Smooth muscle cell (in vitro differentiated cells): Measurements from ENCODE around the gene GOLGA6D. TPM values are rescaled to one million over a fixed set of nuclear protein-coding genes. Genes with fewer than 3 reads are reported as not detected.
"Not testable (repeated sequence)": the region's sequence is repeated elsewhere in the genome, so short reads cannot be mapped to it uniquely, and the experiment has no call there.

ENCODE experiments used
- DNase-seq: peaks from one replicate; lab custom pipeline; 2025; ENCODE audit not compliant: unreplicated experiment; lab: John Stamatoyannopoulos, UW
- H2AFZ ChIP-seq: fragments of 200-600 bp; sonication (generic); 2 replicates; pipeline ENCODE4 v1.6.0; 2016; ENCODE audit warnings: antibody characterized with exemption, low read depth, mild to moderate bottlenecking
- H3F3A ChIP-seq: fragments of 200-600 bp; sonication (generic); 2 replicates; pipeline ENCODE4 v1.6.0; 2017; ENCODE audit warnings: antibody characterized with exemption, low read depth
- H3K27ac ChIP-seq: fragments of 200-600 bp; sonication (generic); 2 replicates; pipeline ENCODE4 v1.5.1; 2016; ENCODE audit warnings: low read depth, mild to moderate bottlenecking
- H3K27me3 ChIP-seq: fragments of 200-600 bp; sonication (generic); 2 replicates; pipeline ENCODE4 v1.6.1; 2016; ENCODE audit warnings: low read depth, mild to moderate bottlenecking
- H3K36me3 ChIP-seq: fragments of 200-600 bp; sonication (generic); 2 replicates; pipeline ENCODE4 v1.5.1; 2016; ENCODE audit warnings: low read depth
- H3K4me1 ChIP-seq: fragments of 200-600 bp; sonication (generic); 2 replicates; pipeline ENCODE4 v1.5.1; 2016; ENCODE audit warnings: low read depth
- H3K4me2 ChIP-seq: fragments of 200-600 bp; sonication (generic); 2 replicates; pipeline ENCODE4 v1.6.0; 2016; ENCODE audit warnings: mild to moderate bottlenecking
- H3K4me3 ChIP-seq: fragments of 200-600 bp; sonication (generic); 2 replicates; pipeline ENCODE4 v1.5.1; 2016; ENCODE audit warnings: mild to moderate bottlenecking
- H3K79me2 ChIP-seq: fragments of 200-600 bp; sonication (generic); 2 replicates; pipeline ENCODE4 v1.6.0; 2016; ENCODE audit warnings: low read depth, mild to moderate bottlenecking
- H3K9ac ChIP-seq: fragments of 200-600 bp; sonication (generic); 2 replicates; pipeline ENCODE4 v1.6.0; 2016; ENCODE audit warnings: low read depth
- H3K9me3 ChIP-seq: fragments of 200-600 bp; sonication (generic); replicated peaks from 2 replicates; pipeline ENCODE4 v1.5.1; 2016; ENCODE audit warnings: low read depth
- H4K20me1 ChIP-seq: fragments of 200-600 bp; sonication (generic); 2 replicates; pipeline ENCODE4 v1.6.0; 2016; ENCODE audit warnings: low read depth
- CTCF ChIP-seq: fragments of 200-600 bp; sonication (generic); IDR thresholded peaks from 2 replicates; pipeline ENCODE4 v1.5.1; 2017; ENCODE audit warnings: borderline replicate concordance, mild to moderate bottlenecking, antibody characterized with exemption; ENCODE audit not compliant: insufficient read depth, poor library complexity, severe bottlenecking
- WGBS: methylation state at CpG from one replicate; pipeline ENCODE4 v1.1.7; 2016; ENCODE audit warnings: low lambda C conversion rate; 5-methylcytosine and 5-hydroxymethylcytosine counted together
- polyA plus RNA-seq: library from polyadenylated mRNA; unstranded; fragments of >200 nt; fragmentation: Nextera tagmentation; extraction: Ambion mirVana; gene quantifications from 2 replicates; pipeline ENCODE4 v1.2.1, GENCODE V29; 2016
- total RNA-seq: library from RNA; depleted of rRNA; stranded (reverse); fragments of >200 nt; gene quantifications from 2 replicates; pipeline ENCODE4 v1.2.3, GENCODE V29; 2014

GOLGA6D gene
- total and polyA plus RNA-seq, 2 experiments from 2014 or later, result 0.22 TPM; not detected in 1

- H3K4me1 ChIP-seq, result no peaks in the 10 kb centered on the region
- H3K27ac ChIP-seq, result no peak overlapping the region
- no peaks in the 10 kb centered on the region for H3F3A ChIP-seq
- no peaks in the 10 kb centered on the region for H4K20me1 ChIP-seq
- no peak for TF ChIP-seq CTCF
- no peak for DNase-seq
- no peak overlapping the region for H3K4me3 ChIP-seq
- 72% methylated on average over 4 of the region's 4 CpGs for WGBS
- no peak overlapping the region for H3K4me2 ChIP-seq
- H2AFZ ChIP-seq, result no peak overlapping the region
- peaks cover 30% of the 10 kb centered on the region for H3K27me3 ChIP-seq
- no peaks in the 10 kb centered on the region for H3K36me3 ChIP-seq
- no peaks in the 10 kb centered on the region for H3K79me2 ChIP-seq
- H3K9me3 ChIP-seq, result no peaks in the 10 kb centered on the region
- no peak overlapping the region for H3K9ac ChIP-seq
Measured at GRCh38 chr15:75249726-75250125, 32.9 kb upstream of the GOLGA6D start.

GRCh38 chr15:75251343-75251742, 31.3 kb upstream of the GOLGA6D start:
- not testable (repeated sequence) for H4K20me1 ChIP-seq, H2AFZ ChIP-seq, H3K27ac ChIP-seq, H3K9me3 ChIP-seq, H3K9ac ChIP-seq, H3K36me3 ChIP-seq, H3K4me1 ChIP-seq, H3K79me2 ChIP-seq, H3K4me2 ChIP-seq, DNase-seq, H3F3A ChIP-seq, H3K4me3 ChIP-seq
- WGBS, result 83% methylated on average over 4 of the region's 4 CpGs
- H3K27me3 ChIP-seq, result peaks cover 30% of the 10 kb centered on the region

GRCh38 chr15:75252285-75252684, 30.4 kb upstream of the GOLGA6D start:
- 85% methylated on average over 4 of the region's 4 CpGs for WGBS
- H3K27me3 ChIP-seq, result peaks cover 30% of the 10 kb centered on the region

GRCh38 chr15:75258034-75258433, 24.6 kb upstream of the GOLGA6D start, which contains the start of gene GOLGA6C:
Gene GOLGA6C (plus strand): TSS chr15:75258334. CDS start chr15:75258599, 265 bp downstream.
- H3K79me2 ChIP-seq, H3K4me2 ChIP-seq, DNase-seq, H3K4me1 ChIP-seq, H3K9me3 ChIP-seq, H3K4me3 ChIP-seq, H3K36me3 ChIP-seq, H3K9ac ChIP-seq, H3K27me3 ChIP-seq, H2AFZ ChIP-seq, H4K20me1 ChIP-seq, H3F3A ChIP-seq: not testable (repeated sequence)
- no CpG with 5 or more reads among the region's 2 CpGs for WGBS
- H3K27ac ChIP-seq, result peak within 1 kb of the TSS; percentile 42

More at GRCh38 chr15:75252285-75252684, 30.4 kb upstream of the GOLGA6D start:
- H3K79me2 ChIP-seq, H3K4me3 ChIP-seq, DNase-seq, H4K20me1 ChIP-seq, H2AFZ ChIP-seq, H3K27ac ChIP-seq, H3F3A ChIP-seq, H3K9ac ChIP-seq, H3K4me2 ChIP-seq, H3K9me3 ChIP-seq, H3K36me3 ChIP-seq, H3K4me1 ChIP-seq: not testable (repeated sequence)

GRCh38 chr15:75258620-75259343, 23.9 kb upstream of the GOLGA6D start:
- not testable (repeated sequence) for H4K20me1 ChIP-seq, H3F3A ChIP-seq, H3K27me3 ChIP-seq, H2AFZ ChIP-seq, H3K9ac ChIP-seq, H3K36me3 ChIP-seq, H3K9me3 ChIP-seq, H3K79me2 ChIP-seq, H3K4me1 ChIP-seq, H3K4me2 ChIP-seq, H3K4me3 ChIP-seq, DNase-seq
- 72% methylated on average over 10 of the region's 16 CpGs for WGBS
- H3K27ac ChIP-seq, result peak overlapping the region; percentile 42

- not testable (repeated sequence) for H3K27ac ChIP-seq, H3K4me3 ChIP-seq, DNase-seq, H4K20me1 ChIP-seq, H2AFZ ChIP-seq, H3K4me2 ChIP-seq, H3K79me2 ChIP-seq, H3K9me3 ChIP-seq, H3F3A ChIP-seq, H3K27me3 ChIP-seq, H3K4me1 ChIP-seq, H3K36me3 ChIP-seq, H3K9ac ChIP-seq
- WGBS, result no CpG with 5 or more reads among the region's 3 CpGs
Measured at GRCh38 chr15:75259873-75260272, 22.8 kb upstream of the GOLGA6D start.

GRCh38 chr15:75273751-75274359, 8.8 kb upstream of the GOLGA6D start:
- not testable (repeated sequence) for H3F3A ChIP-seq, H4K20me1 ChIP-seq, H3K27me3 ChIP-seq, H2AFZ ChIP-seq, H3K4me1 ChIP-seq, H3K4me3 ChIP-seq, H3K4me2 ChIP-seq, H3K36me3 ChIP-seq, H3K27ac ChIP-seq, H3K79me2 ChIP-seq, DNase-seq, H3K9me3 ChIP-seq, H3K9ac ChIP-seq
- 86% methylated on average over 3 of the region's 8 CpGs for WGBS
